Measurements from ENCODE around the gene RYR3.

Gene RYR3

DNA sequence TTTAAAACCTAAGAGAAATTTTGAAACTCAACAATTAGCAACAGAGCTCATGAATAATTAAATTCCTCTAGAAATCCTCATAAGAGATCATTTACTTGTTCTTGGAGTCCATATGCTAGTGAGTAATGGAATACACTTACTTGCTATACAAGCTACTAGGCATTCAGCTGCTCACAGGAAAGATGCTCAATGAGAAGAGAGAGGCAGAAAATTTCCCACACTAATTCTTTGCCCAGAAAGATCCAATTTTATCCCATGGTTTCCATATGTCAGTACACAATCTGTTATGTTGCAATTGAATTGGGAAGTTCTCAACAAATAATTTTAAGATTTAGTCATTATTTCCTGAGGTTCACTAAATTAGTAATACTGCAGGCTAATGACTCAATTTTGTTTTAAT lies 310.4 kb downstream of the RYR3 start:
- H3K4me1 ChIP-seq (ENCODE audit: control insufficient read depth, low read length): no peaks in the 10 kb centered on the region
- H3K79me2 ChIP-seq (ENCODE audit: control insufficient read depth, low read length): no peaks in the 10 kb centered on the region
- TF ChIP-seq EZH2phosphoT487 (IDR thresholded peaks at IDR 0.05; ENCODE audit: borderline replicate concordance, low read length): no peak
- TF ChIP-seq, protein P1, sequence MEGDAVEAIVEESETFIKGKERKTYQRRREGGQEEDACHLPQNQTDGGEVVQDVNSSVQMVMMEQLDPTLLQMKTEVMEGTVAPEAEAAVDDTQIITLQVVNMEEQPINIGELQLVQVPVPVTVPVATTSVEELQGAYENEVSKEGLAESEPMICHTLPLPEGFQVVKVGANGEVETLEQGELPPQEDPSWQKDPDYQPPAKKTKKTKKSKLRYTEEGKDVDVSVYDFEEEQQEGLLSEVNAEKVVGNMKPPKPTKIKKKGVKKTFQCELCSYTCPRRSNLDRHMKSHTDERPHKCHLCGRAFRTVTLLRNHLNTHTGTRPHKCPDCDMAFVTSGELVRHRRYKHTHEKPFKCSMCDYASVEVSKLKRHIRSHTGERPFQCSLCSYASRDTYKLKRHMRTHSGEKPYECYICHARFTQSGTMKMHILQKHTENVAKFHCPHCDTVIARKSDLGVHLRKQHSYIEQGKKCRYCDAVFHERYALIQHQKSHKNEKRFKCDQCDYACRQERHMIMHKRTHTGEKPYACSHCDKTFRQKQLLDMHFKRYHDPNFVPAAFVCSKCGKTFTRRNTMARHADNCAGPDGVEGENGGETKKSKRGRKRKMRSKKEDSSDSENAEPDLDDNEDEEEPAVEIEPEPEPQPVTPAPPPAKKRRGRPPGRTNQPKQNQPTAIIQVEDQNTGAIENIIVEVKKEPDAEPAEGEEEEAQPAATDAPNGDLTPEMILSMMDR (IDR thresholded peaks at IDR 0.05; ENCODE audit: low read depth, low read length, poor library complexity, severe bottlenecking): no peak
- H3K4me3 ChIP-seq (ENCODE audit: low read length): no peak overlapping the region
- no peak overlapping the region for H3K4me2 ChIP-seq (ENCODE audit: low read length)
- no peaks in the 10 kb centered on the region for H3K36me3 ChIP-seq (ENCODE audit: control insufficient read depth, low read length)
- H3K27ac ChIP-seq (ENCODE audit: low read depth, low read length): no peak overlapping the region
- no peaks in the 10 kb centered on the region for H3F3A ChIP-seq (ENCODE audit: control insufficient read depth, insufficient read depth)
- H3K9me3 ChIP-seq (ENCODE audit: control insufficient read depth, insufficient read depth, low read length): no peaks in the 10 kb centered on the region
- no peaks in the 10 kb centered on the region for H3K9me2 ChIP-seq (replicated peaks; ENCODE audit: control insufficient read depth, low read length)
- H3K27me3 ChIP-seq (ENCODE audit: control insufficient read depth, low read length): no peaks in the 10 kb centered on the region
- H4K20me1 ChIP-seq (ENCODE audit: control insufficient read depth, insufficient read depth, low read depth, low read length): no peaks in the 10 kb centered on the region

DNA sequence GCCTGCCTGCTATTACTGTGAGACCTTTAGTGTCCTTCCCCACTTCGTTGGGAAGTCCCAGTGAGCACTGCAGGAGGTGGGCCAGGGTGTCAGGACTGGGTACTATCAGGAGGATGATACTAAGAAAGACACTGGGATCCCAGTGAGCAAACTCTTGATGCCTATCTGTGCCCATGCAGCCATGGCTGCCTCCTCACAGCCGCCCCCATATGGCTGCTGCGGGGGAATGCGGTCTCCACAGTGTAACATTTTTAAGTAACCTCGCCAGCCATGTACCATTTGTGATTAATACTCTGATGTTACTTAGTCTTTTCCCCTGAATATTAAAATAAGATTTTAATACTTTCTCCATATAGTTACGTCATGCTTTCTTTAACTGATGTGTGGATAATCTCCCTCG lies 312.2 kb downstream of the RYR3 start:
- H3K79me2 ChIP-seq (ENCODE audit: control insufficient read depth, low read length): no peaks in the 10 kb centered on the region
- no peaks in the 10 kb centered on the region for H3K9me3 ChIP-seq (ENCODE audit: control insufficient read depth, insufficient read depth, low read length)
- no peak overlapping the region for H3K4me3 ChIP-seq (ENCODE audit: low read length)
- no peaks in the 10 kb centered on the region for H3K4me1 ChIP-seq (ENCODE audit: control insufficient read depth, low read length)
- H3K4me2 ChIP-seq (ENCODE audit: low read length): no peak overlapping the region
- no peaks in the 10 kb centered on the region for H3K27me3 ChIP-seq (ENCODE audit: control insufficient read depth, low read length)
- no peaks in the 10 kb centered on the region for H4K20me1 ChIP-seq (ENCODE audit: control insufficient read depth, insufficient read depth, low read depth, low read length)
- H3K9me2 ChIP-seq (replicated peaks; ENCODE audit: control insufficient read depth, low read length): no peaks in the 10 kb centered on the region
- no peak for TF ChIP-seq EZH2phosphoT487 (IDR thresholded peaks at IDR 0.05; ENCODE audit: borderline replicate concordance, low read length)
- TF ChIP-seq, protein P1 (IDR thresholded peaks at IDR 0.05; ENCODE audit: low read depth, low read length, poor library complexity, severe bottlenecking): peak; percentile 35
- no peaks in the 10 kb centered on the region for H3K36me3 ChIP-seq (ENCODE audit: control insufficient read depth, low read length)
- H3K27ac ChIP-seq (ENCODE audit: low read depth, low read length): no peak overlapping the region
- H3F3A ChIP-seq (ENCODE audit: control insufficient read depth, insufficient read depth): no peaks in the 10 kb centered on the region

- Histone ChIP-seq H3K4me2 (ENCODE audit: low read length) (no peak overlapping the region), H3F3A (ENCODE audit: control insufficient read depth, insufficient read depth) (no peaks in the 10 kb centered on the region), H3K9me3 (ENCODE audit: control insufficient read depth, insufficient read depth, low read length) (no peaks in the 10 kb centered on the region), H3K79me2 (ENCODE audit: control insufficient read depth, low read length) (no peaks in the 10 kb centered on the region), H3K36me3 (ENCODE audit: control insufficient read depth, low read length) (no peaks in the 10 kb centered on the region), H3K27ac (ENCODE audit: low read depth, low read length) (no peak overlapping the region), H3K27me3 (ENCODE audit: control insufficient read depth, low read length) (no peaks in the 10 kb centered on the region), H3K4me1 (ENCODE audit: control insufficient read depth, low read length) (no peaks in the 10 kb centered on the region), H4K20me1 (ENCODE audit: control insufficient read depth, insufficient read depth, low read depth, low read length) (no peaks in the 10 kb centered on the region), H3K4me3 (ENCODE audit: low read length) (no peak overlapping the region), H3K9me2 (replicated peaks; ENCODE audit: control insufficient read depth, low read length) (no peaks in the 10 kb centered on the region)
- TF ChIP-seq, protein P1 (IDR thresholded peaks at IDR 0.05; ENCODE audit: low read depth, low read length, poor library complexity, severe bottlenecking): no peak
- no peak for TF ChIP-seq EZH2phosphoT487 (IDR thresholded peaks at IDR 0.05; ENCODE audit: borderline replicate concordance, low read length)
These were observed 313.7 kb downstream of the RYR3 start for GRCh38 chr15:33624439-33624838.

DNA sequence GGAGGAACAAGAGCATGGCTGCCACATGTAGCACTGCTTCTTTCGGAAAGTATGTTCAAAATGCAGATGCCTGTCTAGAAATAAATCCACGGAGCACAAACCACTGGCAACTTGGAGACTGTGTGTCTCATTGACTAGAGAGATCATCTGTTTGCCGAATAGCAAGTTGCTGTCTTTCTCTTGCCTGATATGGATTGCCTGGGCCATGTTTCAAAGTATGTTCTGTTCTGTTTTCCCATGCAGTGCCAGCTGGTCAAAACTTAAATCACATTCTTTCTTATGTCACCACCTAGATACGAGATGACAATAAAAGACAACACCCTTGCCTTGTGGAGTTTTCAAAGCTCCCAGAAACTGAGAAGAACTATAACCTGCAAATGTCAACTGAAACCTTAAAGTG lies 318.9 kb downstream of the RYR3 start:
- Histone ChIP-seq H3K9me2 (replicated peaks; ENCODE audit: control insufficient read depth, low read length) (no peaks in the 10 kb centered on the region), H3K36me3 (ENCODE audit: control insufficient read depth, low read length) (no peaks in the 10 kb centered on the region), H3K27me3 (ENCODE audit: control insufficient read depth, low read length) (0 out of 2 replicates have a peak, but pooled peaks cover 4% of the 10 kb centered on the region), H3K9me3 (ENCODE audit: control insufficient read depth, insufficient read depth, low read length) (no peaks in the 10 kb centered on the region), H4K20me1 (ENCODE audit: control insufficient read depth, insufficient read depth, low read depth, low read length) (no peaks in the 10 kb centered on the region), H3K79me2 (ENCODE audit: control insufficient read depth, low read length) (no peaks in the 10 kb centered on the region), H3K4me1 (ENCODE audit: control insufficient read depth, low read length) (no peaks in the 10 kb centered on the region), H3K4me3 (ENCODE audit: low read length) (no peak overlapping the region), H3K4me2 (ENCODE audit: low read length) (no peak overlapping the region), H3K27ac (ENCODE audit: low read depth, low read length) (no peak overlapping the region), H3F3A (ENCODE audit: control insufficient read depth, insufficient read depth) (no peaks in the 10 kb centered on the region)
- TF ChIP-seq, protein P1 (IDR thresholded peaks at IDR 0.05; ENCODE audit: low read depth, low read length, poor library complexity, severe bottlenecking): no peak
- TF ChIP-seq EZH2phosphoT487 (IDR thresholded peaks at IDR 0.05; ENCODE audit: borderline replicate concordance, low read length): no peak

Data from DOHH2 (cell line).